GM19328 (cell line): ENCODE measurements around the gene KRTAP20-3.

Experiments used
- ATAC-seq: cut with Tn5 transposase; IDR thresholded peaks from one replicate; pipeline ENCODE4 v1.9.1; 2021; ENCODE audit warnings: mild to moderate bottlenecking, moderate library complexity; ENCODE audit not compliant: unreplicated experiment

KRTAP20-3 gene

GRCh38 chr21:30676737-30677136 is 34.1 kb downstream of the KRTAP20-3 start:
- ATAC-seq = no peak

DNA sequence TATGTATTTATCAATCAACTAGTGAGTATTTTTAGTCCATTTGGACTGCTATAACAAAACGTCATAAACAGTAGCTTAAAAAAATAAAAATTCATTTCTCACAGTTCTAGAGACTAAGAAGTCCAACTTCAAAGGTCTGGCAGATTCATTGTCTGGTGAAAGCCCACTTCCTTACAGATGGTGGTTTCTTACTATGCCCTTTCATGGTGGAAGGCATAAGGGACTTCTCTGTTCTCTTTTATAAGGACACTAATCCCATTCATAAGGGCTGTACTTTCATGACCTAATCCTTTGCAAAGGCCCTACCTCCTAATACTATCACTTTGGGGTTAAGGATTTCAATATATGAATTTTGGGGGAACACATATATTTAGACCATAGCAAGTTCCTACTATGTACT is 37.9 kb downstream of the KRTAP20-3 start:
- ATAC-seq = no peak

- ATAC-seq = no peak
Observed at GRCh38 chr21:30684506-30684905, 41.8 kb downstream of the KRTAP20-3 start.

DNA sequence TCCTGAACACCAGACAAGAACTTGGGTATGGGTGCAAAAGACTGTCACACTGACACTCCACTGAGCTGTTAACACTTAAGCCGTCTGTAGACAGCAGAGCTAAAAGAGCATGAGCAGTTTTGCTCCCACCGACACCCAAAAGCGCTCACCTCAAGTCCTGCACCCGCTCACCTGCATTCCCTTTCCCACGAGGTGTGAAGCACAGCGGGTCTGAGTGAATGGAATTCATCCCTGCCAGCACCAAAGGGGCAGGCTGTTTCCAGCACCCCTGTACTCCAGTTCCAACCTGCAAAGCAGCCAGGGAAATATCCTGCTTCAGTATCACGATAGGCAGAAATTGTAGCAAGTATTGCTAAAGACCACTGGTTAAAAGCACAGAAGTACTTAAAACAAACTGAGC is 47.2 kb downstream of the KRTAP20-3 start:
- no peak for ATAC-seq
